Measurements from ENCODE around the gene TRPM3.

Gene TRPM3

DNA sequence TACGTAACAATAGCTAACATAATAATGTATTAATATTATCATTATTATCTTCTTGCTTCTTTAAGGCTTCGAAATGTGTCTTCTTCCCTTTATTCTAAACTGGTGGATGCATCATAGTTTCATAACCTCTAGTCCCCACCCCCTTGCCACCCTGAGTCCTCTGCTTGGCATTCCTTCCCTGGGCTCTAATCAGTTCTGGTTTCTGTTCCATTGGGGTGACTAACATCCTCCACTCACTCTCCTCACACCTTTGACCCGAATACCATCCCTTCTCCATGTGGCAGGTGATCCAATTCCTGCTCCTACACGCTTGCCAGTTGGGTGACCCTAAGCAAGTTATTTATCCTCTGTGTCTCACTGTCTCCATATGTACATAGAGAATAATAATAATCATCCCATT lies 286.1 kb downstream of the TRPM3 start:
- no peak for DNase-seq (ENCODE audit: low spot score)
- TF ChIP-seq, protein P1, sequence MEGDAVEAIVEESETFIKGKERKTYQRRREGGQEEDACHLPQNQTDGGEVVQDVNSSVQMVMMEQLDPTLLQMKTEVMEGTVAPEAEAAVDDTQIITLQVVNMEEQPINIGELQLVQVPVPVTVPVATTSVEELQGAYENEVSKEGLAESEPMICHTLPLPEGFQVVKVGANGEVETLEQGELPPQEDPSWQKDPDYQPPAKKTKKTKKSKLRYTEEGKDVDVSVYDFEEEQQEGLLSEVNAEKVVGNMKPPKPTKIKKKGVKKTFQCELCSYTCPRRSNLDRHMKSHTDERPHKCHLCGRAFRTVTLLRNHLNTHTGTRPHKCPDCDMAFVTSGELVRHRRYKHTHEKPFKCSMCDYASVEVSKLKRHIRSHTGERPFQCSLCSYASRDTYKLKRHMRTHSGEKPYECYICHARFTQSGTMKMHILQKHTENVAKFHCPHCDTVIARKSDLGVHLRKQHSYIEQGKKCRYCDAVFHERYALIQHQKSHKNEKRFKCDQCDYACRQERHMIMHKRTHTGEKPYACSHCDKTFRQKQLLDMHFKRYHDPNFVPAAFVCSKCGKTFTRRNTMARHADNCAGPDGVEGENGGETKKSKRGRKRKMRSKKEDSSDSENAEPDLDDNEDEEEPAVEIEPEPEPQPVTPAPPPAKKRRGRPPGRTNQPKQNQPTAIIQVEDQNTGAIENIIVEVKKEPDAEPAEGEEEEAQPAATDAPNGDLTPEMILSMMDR (IDR thresholded peaks at IDR 0.05) = no peak
- H3K27ac ChIP-seq = no peak overlapping the region
- H3K4me3 ChIP-seq = no peak overlapping the region

DNA sequence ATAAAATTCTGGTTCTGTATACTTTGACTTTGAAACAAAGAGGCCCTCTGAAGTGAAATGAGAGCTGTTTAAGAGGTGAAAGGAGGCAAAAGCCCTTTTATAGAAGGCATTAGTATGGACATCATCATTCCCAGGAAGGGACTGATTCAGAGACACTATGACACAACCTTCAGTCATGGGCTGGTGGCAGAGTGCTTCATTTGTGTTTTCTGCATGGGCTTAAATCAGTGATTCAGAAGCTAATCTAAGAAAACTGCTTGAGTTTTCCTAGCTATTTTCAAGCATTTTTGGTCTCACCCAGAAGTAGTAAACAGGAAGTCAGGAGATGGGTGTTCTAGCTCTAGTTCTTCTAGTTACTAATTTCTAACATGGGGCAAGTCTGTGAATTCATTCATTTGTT lies 288.9 kb downstream of the TRPM3 start:
- TF ChIP-seq, protein P1 (IDR thresholded peaks at IDR 0.05) = no peak
- no peak for DNase-seq (ENCODE audit: low spot score)
- Histone ChIP-seq H3K27ac (no peak overlapping the region), H3K4me3 (no peak overlapping the region)

DNA sequence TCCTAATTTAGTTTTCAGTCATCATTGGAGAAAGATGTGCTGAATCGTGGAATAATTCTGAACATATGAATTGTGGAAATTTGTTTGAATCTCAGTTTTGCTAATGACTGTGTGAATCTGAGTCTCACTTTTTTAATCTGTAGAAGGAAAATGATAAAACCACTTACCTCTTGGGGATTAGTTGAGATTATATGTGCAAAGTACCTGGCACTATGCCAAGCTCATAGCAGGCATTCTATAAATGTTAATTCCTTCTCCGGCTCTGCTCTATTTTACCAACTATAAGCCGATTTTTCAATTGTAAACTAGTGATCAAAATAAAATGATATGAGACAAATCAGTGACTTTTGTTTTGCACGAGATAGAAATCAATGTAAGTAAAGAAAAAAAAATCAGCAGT lies 290.8 kb downstream of the TRPM3 start:
- no peak for DNase-seq (ENCODE audit: low spot score)
- no peak overlapping the region for H3K27ac ChIP-seq
- H3K4me3 ChIP-seq = no peak overlapping the region
- TF ChIP-seq, protein P1 (IDR thresholded peaks at IDR 0.05) = no peak

- no peak for DNase-seq (ENCODE audit: low spot score)
- TF ChIP-seq, protein P1 (IDR thresholded peaks at IDR 0.05) = no peak
- Histone ChIP-seq H3K27ac (no peak overlapping the region), H3K4me3 (no peak overlapping the region)
These were observed 291.7 kb downstream of the TRPM3 start for GRCh38 chr9:70829591-70830265.

DNA sequence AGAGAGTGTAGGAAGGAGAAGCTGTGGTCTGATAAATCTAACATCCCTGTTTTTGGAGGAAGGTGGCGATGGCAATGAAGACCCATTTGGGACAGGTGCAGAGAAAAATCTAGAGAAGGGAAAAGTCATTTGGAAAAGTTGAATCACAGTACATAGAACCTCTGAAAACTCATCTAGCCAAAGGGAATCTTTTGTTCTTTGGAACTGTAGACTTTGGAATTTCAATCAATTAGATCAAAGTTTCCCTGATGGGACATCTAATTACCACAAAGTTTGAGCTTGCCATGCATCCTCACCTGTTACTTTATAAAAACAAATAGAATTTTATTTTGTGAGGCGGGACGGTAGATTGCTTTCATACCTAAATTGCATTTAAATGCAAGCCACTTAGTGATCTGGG lies 294.9 kb downstream of the TRPM3 start:
- TF ChIP-seq, protein P1 (IDR thresholded peaks at IDR 0.05) = no peak
- Histone ChIP-seq H3K27ac (no peak overlapping the region), H3K4me3 (no peak overlapping the region)
- no peak for DNase-seq (ENCODE audit: low spot score)

- DNase-seq (ENCODE audit: low spot score) = no peak
- no peak overlapping the region for H3K4me3 ChIP-seq
- TF ChIP-seq, protein P1 (IDR thresholded peaks at IDR 0.05) = no peak
- no peak overlapping the region for H3K27ac ChIP-seq
These were observed 298.1 kb downstream of the TRPM3 start for GRCh38 chr9:70823284-70823683.

GRCh38 chr9:70817311-70817710 lies 304.1 kb downstream of the TRPM3 start:
- no peak overlapping the region for H3K4me3 ChIP-seq
- TF ChIP-seq, protein P1 (IDR thresholded peaks at IDR 0.05) = no peak
- no peak overlapping the region for H3K27ac ChIP-seq
- DNase-seq (ENCODE audit: low spot score) = no peak

All from coronary artery (tissue), 2 donors.